Fibroblast of the aortic adventitia (primary cell): ENCODE data around the gene SCYL1. TPM values are rescaled to one million over a fixed set of nuclear protein-coding genes. Genes with fewer than 3 reads are reported as not detected.

Experiments
- DNase-seq: peaks from one replicate; pipeline ENCODE4 v3.0.0-alpha.2; 2010; ENCODE audit warnings: low read depth
- H3K4me3 ChIP-seq: 2 replicates; pipeline ENCODE4 v1.5.1; 2011; ENCODE audit warnings: low read depth, mild to moderate bottlenecking, control low read depth, low read length, moderate library complexity
- CTCF ChIP-seq: IDR thresholded peaks from 2 replicates; pipeline ENCODE4 v1.5.1; 2011; ENCODE audit warnings: mild to moderate bottlenecking, low read length, control low read depth, inconsistent platforms; ENCODE audit not compliant: insufficient read depth
- total RNA-seq: library from RNA; depleted of rRNA; stranded (reverse); fragments of >200 nt; gene quantifications from 2 replicates; pipeline ENCODE4 v1.2.3, GENCODE V29; 2012; ENCODE audit warnings: low replicate concordance

Gene SCYL1
- total RNA-seq, 1 donor = 76.8 TPM

GRCh38 chr11:65489706-65490320 lies 35.1 kb upstream of the SCYL1 start:
- H3K4me3 ChIP-seq = no peak overlapping the region
- no peak for TF ChIP-seq CTCF
- peak; percentile 66 for DNase-seq

- H3K4me3 ChIP-seq = no peak overlapping the region
- DNase-seq = no peak
- TF ChIP-seq CTCF = no peak
These were observed 33.8 kb upstream of the SCYL1 start for GRCh38 chr11:65491163-65491465.

- DNase-seq = peak; percentile 99
- TF ChIP-seq CTCF = no peak
- H3K4me3 ChIP-seq = peak overlapping the region; percentile 28
These were observed 33.1 kb upstream of the SCYL1 start for GRCh38 chr11:65491614-65492386.

- H3K4me3 ChIP-seq = no peak overlapping the region
- no peak for TF ChIP-seq CTCF
- no peak for DNase-seq
These were observed 32.6 kb upstream of the SCYL1 start for GRCh38 chr11:65492387-65492636.

GRCh38 chr11:65492637-65493366 lies 32.1 kb upstream of the SCYL1 start:
- TF ChIP-seq CTCF = no peak
- peak; percentile 95 for DNase-seq
- peak overlapping the region; percentile 34 for H3K4me3 ChIP-seq

- TF ChIP-seq CTCF = no peak
- H3K4me3 ChIP-seq = peak overlapping the region; percentile 34
- DNase-seq = peak; percentile 98
These were observed 31.3 kb upstream of the SCYL1 start for GRCh38 chr11:65493367-65494176.
